KMS-11 (cell line): Measurements from ENCODE around the gene CD93.

Experiments used
- H2AFZ ChIP-seq: fragments of 200-600 bp; sonication (generic); 2 replicates; pipeline ENCODE4 v1.6.1; 2016; ENCODE audit warnings: antibody characterized with exemption, mixed run types, low read depth
- H3K27ac ChIP-seq: fragments of 200-600 bp; sonication (generic); 2 replicates; pipeline ENCODE4 v1.6.1; 2016; ENCODE audit warnings: mild to moderate bottlenecking, mixed run types
- H3K27me3 ChIP-seq: fragments of 200-600 bp; sonication (generic); 2 replicates; pipeline ENCODE4 v1.6.1; 2017; ENCODE audit warnings: mild to moderate bottlenecking, low read depth, mixed run types, moderate library complexity; ENCODE audit not compliant: insufficient read depth
- H3K36me3 ChIP-seq: fragments of 200-600 bp; sonication (generic); 2 replicates; pipeline ENCODE4 v1.6.1; 2017; ENCODE audit warnings: mild to moderate bottlenecking, mixed run types; ENCODE audit not compliant: insufficient read depth
- H3K4me1 ChIP-seq: fragments of 200-600 bp; sonication (generic); 2 replicates; pipeline ENCODE4 v1.6.1; 2016; ENCODE audit warnings: mild to moderate bottlenecking, low read depth, mixed run types; ENCODE audit not compliant: poor library complexity, severe bottlenecking
- H3K4me2 ChIP-seq: fragments of 200-600 bp; sonication (generic); 2 replicates; pipeline ENCODE4 v1.7.0; 2016; ENCODE audit warnings: mild to moderate bottlenecking, mixed run types
- H3K4me3 ChIP-seq: fragments of 200-600 bp; sonication (generic); IDR thresholded peaks from 2 replicates; pipeline ENCODE4 v1.6.1; 2017; ENCODE audit warnings: low read depth, low read length, mixed read lengths; ENCODE audit not compliant: insufficient read depth
- H3K79me2 ChIP-seq: fragments of 200-600 bp; sonication (generic); 2 replicates; pipeline ENCODE4 v1.6.1; 2016; ENCODE audit warnings: low read depth, mixed run types; ENCODE audit not compliant: insufficient read depth
- H3K9ac ChIP-seq: fragments of 200-600 bp; sonication (generic); 2 replicates; pipeline ENCODE4 v1.6.1; 2016; ENCODE audit warnings: mild to moderate bottlenecking, mixed run types
- H4K20me1 ChIP-seq: fragments of 200-600 bp; sonication (generic); 2 replicates; pipeline ENCODE4 v1.6.1; 2016; ENCODE audit warnings: mild to moderate bottlenecking, mixed run types; ENCODE audit not compliant: insufficient read depth
- TF ChIP-seq, protein P1 (sequence below): fragments of 200-600 bp; sonication (generic); conservative IDR thresholded peaks from 2 replicates; pipeline ENCODE4 v1.6.1; 2017; ENCODE audit warnings: low read depth, mild to moderate bottlenecking, antibody characterized with exemption, low read length, moderate library complexity, mixed read lengths

CD93 gene

DNA sequence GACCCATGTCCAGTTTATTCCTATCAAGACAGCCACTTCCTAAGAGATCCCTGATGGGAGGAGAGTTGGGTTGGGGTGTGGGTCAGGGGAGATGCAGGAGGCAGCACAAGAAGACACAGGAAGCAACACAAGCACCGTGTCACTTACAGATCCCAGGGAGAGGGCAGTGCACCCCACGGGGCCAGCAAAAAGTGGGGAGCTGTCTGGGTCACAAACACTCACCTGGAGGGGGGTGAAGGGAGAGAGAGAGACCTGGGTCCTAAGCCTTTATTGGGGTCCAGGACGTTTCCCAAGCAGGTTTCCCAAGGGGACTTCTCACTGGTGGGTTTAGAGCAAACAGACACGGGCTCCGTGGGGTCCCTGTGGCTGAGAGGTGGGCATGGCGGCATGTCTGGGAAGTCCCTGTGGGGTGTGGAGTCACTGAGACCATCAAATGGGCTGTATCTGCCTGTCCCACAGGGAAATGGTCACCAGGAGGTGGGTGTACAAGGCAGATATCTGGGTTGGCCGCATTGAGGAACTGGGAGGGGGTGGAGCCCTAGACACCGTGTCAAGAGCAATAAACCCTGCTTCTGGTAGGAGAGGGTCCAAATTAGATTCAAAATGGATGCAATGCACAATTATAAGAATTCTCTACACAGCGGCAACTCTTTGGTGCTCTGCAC lies 1.6 kb upstream of the CD93 start:
- H4K20me1 ChIP-seq, result no peaks in the 10 kb centered on the region
- H3K36me3 ChIP-seq, result no peaks in the 10 kb centered on the region
- H3K79me2 ChIP-seq, result no peaks in the 10 kb centered on the region
- no peak overlapping the region for H2AFZ ChIP-seq
- H3K9ac ChIP-seq, result no peak overlapping the region
- H3K4me1 ChIP-seq, result no peaks in the 10 kb centered on the region
- no peak overlapping the region for H3K27ac ChIP-seq
- H3K4me3 ChIP-seq, result no peak overlapping the region
- TF ChIP-seq, protein P1, sequence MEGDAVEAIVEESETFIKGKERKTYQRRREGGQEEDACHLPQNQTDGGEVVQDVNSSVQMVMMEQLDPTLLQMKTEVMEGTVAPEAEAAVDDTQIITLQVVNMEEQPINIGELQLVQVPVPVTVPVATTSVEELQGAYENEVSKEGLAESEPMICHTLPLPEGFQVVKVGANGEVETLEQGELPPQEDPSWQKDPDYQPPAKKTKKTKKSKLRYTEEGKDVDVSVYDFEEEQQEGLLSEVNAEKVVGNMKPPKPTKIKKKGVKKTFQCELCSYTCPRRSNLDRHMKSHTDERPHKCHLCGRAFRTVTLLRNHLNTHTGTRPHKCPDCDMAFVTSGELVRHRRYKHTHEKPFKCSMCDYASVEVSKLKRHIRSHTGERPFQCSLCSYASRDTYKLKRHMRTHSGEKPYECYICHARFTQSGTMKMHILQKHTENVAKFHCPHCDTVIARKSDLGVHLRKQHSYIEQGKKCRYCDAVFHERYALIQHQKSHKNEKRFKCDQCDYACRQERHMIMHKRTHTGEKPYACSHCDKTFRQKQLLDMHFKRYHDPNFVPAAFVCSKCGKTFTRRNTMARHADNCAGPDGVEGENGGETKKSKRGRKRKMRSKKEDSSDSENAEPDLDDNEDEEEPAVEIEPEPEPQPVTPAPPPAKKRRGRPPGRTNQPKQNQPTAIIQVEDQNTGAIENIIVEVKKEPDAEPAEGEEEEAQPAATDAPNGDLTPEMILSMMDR, result no peak
- H3K27me3 ChIP-seq, result no peaks in the 10 kb centered on the region
- no peak overlapping the region for H3K4me2 ChIP-seq

DNA sequence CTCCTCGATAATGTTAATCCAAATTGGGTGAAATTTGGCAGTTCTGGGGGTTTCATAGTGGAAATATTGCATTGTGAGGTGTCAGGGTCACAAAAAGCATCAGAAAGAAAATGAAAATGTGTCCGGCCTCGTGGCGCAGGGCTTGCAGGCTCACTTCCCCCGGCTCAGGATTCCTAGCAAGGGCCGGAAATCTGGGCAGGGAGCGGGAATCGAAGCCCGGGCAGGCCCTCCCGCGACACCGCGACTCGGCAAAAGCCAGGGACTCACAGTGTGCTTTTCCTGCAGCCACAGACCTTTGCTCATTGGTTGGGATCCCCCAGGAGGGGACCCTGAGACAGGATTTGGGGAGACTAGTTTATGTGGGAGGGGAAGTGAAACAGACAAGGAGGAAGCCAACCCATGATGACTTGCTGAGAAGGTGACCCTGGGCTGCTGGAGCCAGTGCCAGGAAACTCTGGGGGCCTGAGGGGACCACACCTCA lies 847 bp upstream of the CD93 start:
- H3K9ac ChIP-seq, result no peak overlapping the region
- TF ChIP-seq, protein P1, result no peak
- H3K79me2 ChIP-seq, result no peaks in the 10 kb centered on the region
- H3K36me3 ChIP-seq, result no peaks in the 10 kb centered on the region
- no peak overlapping the region for H2AFZ ChIP-seq
- no peak overlapping the region for H3K4me3 ChIP-seq
- H4K20me1 ChIP-seq, result no peaks in the 10 kb centered on the region
- no peak overlapping the region for H3K4me2 ChIP-seq
- H3K4me1 ChIP-seq, result no peaks in the 10 kb centered on the region
- H3K27me3 ChIP-seq, result no peaks in the 10 kb centered on the region
- no peak overlapping the region for H3K27ac ChIP-seq

DNA sequence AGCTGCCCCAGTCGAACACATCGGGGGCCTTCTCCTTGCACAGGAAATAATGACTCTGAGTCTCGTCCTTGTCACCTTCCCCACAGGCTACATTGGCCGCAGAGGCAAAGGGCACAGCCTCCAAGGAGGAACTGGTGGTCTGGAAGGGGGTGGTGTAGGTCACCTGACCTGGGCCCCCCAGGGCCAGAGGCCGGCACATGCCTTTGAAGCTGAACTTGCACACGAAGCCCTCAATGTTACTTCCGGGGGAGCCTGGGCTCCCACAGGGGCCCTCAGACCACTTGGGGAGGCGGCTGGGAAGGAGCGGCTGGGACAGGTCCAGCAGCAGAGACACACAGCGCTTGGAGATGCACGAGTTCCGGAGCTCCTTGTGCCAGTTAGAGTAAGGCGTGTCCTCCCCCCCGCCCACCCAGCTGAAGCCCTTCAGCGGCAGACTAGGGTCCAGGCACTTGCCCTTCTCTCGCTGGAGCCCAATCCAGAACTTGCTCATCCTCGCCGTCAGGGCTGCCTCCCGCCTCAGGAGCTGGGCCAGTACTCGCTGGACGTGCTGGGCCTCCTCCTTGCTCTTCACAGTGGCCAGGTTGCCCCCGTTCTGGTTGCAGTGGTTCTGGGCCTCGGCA lies 578 bp downstream of the CD93 start:
- H3K4me2 ChIP-seq, result no peak overlapping the region
- no peaks in the 10 kb centered on the region for H3K79me2 ChIP-seq
- H3K4me1 ChIP-seq, result no peaks in the 10 kb centered on the region
- H3K27me3 ChIP-seq, result no peaks in the 10 kb centered on the region
- no peak overlapping the region for H3K9ac ChIP-seq
- no peak overlapping the region for H2AFZ ChIP-seq
- no peak overlapping the region for H3K27ac ChIP-seq
- H3K4me3 ChIP-seq, result no peak overlapping the region
- H4K20me1 ChIP-seq, result no peaks in the 10 kb centered on the region
- TF ChIP-seq, protein P1, result no peak
- no peaks in the 10 kb centered on the region for H3K36me3 ChIP-seq

DNA sequence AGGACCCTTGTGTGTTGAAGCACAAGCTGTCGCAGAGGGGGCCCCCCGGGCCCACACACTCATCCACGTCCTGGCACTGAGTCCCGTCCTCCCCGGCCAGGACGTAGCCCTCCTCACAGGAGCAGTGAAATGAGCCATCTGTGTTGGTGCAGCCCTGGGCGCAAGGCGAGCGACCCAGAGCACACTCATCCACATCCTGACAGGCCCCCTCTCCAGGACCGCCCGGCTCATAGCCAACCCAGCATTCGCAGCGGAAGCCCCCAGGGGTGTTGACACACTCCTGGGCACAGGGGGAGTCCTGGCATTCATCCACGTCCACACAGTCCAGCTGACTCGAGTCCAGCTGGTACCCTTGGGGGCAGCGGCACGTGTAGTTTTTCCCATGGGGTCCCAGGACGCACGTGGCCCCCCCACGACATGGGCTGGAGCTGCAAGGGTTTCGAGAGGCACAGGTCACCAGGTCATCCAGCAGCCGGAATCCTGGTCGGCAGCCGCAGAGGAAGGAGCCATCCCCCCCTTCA lies 1.2 kb downstream of the CD93 start:
- Histone ChIP-seq H3K36me3 (no peaks in the 10 kb centered on the region), H3K4me2 (no peak overlapping the region), H3K4me3 (no peak overlapping the region), H2AFZ (no peak overlapping the region), H4K20me1 (no peaks in the 10 kb centered on the region), H3K27me3 (no peaks in the 10 kb centered on the region), H3K79me2 (no peaks in the 10 kb centered on the region), H3K27ac (no peak overlapping the region), H3K4me1 (no peaks in the 10 kb centered on the region), H3K9ac (no peak overlapping the region)
- TF ChIP-seq, protein P1, result no peak
